ENCODE results near the gene TFR2. TPM values are rescaled to one million over a fixed set of nuclear protein-coding genes. Genes with fewer than 3 reads are reported as not detected.

Gene TFR2
- polyA plus RNA-seq, 1 experiment = 0.49 TPM

- H3K27me3 ChIP-seq (ENCODE audit: control insufficient read depth, insufficient read depth, low read length) = no peaks in the 10 kb centered on the region
- CTCF ChIA-PET = interaction anchor here (2.1 kb wide), 1 partner anchor 13 kb away, joined by 9 read pairs; no protein-coding TSS in a partner anchor
- no peak for TF ChIP-seq CTCF (IDR thresholded peaks at IDR 0.05; ENCODE audit: insufficient read depth, low read depth, low read length)
- H3K36me3 ChIP-seq (ENCODE audit: control insufficient read depth, insufficient read depth, low read length) = peaks cover 48% of the 10 kb centered on the region
- DNase-seq (ENCODE audit: low read depth) = no peak
- POLR2A ChIA-PET = no interaction called here
- H3K4me3 ChIP-seq (ENCODE audit: low read depth, low read length) = no peak overlapping the region
Measured at GRCh38 chr7:100577507-100577906, 63.8 kb downstream of the TFR2 start.

DNA sequence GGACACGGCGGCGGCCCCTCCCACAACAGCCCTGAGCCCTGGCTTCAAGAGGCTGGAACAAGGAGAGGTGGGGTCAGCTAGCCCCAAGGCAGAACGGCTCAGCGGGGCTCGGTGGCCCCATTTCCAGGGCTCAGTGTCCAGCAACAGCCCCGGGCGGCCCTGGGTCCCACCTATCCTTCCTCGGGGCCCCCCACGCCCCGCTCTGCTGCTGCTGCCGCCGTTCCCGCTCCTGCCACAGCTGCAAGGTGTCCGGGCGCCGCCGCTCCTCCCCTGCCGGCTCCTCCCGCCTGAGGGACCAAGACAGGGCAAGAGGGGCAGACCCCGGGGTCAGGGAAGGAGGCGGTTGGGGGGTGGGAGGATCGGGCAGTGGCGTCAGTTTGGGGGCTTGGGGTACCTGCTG is 64.2 kb downstream of the TFR2 start:
- no peak overlapping the region for H3K4me3 ChIP-seq (ENCODE audit: low read depth, low read length)
- no peak for DNase-seq (ENCODE audit: low read depth)
- CTCF ChIA-PET = interaction anchor here (2.1 kb wide), 1 partner anchor 13 kb away, joined by 9 read pairs; no protein-coding TSS in a partner anchor
- no peak for TF ChIP-seq CTCF (IDR thresholded peaks at IDR 0.05; ENCODE audit: insufficient read depth, low read depth, low read length)
- peaks cover 47% of the 10 kb centered on the region for H3K36me3 ChIP-seq (ENCODE audit: control insufficient read depth, insufficient read depth, low read length)
- POLR2A ChIA-PET = no interaction called here
- H3K27me3 ChIP-seq (ENCODE audit: control insufficient read depth, insufficient read depth, low read length) = no peaks in the 10 kb centered on the region

- Histone ChIP-seq H3K27me3 (ENCODE audit: control insufficient read depth, insufficient read depth, low read length) (no peaks in the 10 kb centered on the region), H3K4me3 (ENCODE audit: low read depth, low read length) (no peak overlapping the region), H3K36me3 (ENCODE audit: control insufficient read depth, insufficient read depth, low read length) (peaks cover 43% of the 10 kb centered on the region)
- CTCF ChIA-PET = no interaction called here
- DNase-seq (ENCODE audit: low read depth) = no peak
- POLR2A ChIA-PET = no interaction called here
- TF ChIP-seq CTCF (IDR thresholded peaks at IDR 0.05; ENCODE audit: insufficient read depth, low read depth, low read length) = no peak
Measured at GRCh38 chr7:100576384-100576993, 64.9 kb downstream of the TFR2 start.

DNA sequence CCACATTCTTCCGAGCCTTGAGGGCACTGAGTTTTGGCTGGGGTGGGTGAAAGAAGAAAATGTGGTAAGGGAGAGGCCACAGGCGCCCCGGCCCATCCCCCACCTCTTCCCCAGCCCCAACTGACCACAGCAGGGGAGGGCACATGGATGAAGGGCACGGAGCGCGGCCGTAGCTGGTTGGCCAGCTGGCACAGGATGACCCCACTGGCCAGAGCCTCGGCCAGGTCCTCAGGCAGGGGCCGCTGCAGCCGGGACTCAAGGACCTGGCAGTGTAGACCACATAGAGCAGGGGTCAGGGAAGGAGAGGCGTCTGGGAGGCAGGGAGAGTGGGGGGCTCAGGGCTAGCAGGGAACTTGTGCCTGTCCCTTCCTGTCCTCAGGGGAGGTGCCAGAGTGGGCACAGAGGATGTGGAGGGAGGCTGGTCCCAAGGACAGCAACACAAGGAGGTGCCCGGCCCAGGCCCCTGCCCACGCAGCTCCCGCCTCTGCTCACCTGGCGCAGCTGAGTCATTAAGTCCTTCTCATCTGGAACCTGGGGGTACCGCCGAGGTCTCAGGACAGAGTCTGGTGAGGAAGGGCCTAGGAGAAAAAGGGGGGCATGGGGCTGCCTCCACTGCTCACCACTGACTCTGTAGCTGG is 65.5 kb downstream of the TFR2 start:
- Histone ChIP-seq H3K27me3 (ENCODE audit: control insufficient read depth, insufficient read depth, low read length) (no peaks in the 10 kb centered on the region), H3K4me3 (ENCODE audit: low read depth, low read length) (no peak overlapping the region), H3K36me3 (ENCODE audit: control insufficient read depth, insufficient read depth, low read length) (peaks cover 40% of the 10 kb centered on the region)
- POLR2A ChIA-PET = no interaction called here
- DNase-seq (ENCODE audit: low read depth) = no peak
- no peak for TF ChIP-seq CTCF (IDR thresholded peaks at IDR 0.05; ENCODE audit: insufficient read depth, low read depth, low read length)
- CTCF ChIA-PET = no interaction called here

- Histone ChIP-seq H3K4me3 (ENCODE audit: low read depth, low read length) (no peak overlapping the region), H3K36me3 (ENCODE audit: control insufficient read depth, insufficient read depth, low read length) (peaks cover 36% of the 10 kb centered on the region), H3K27me3 (ENCODE audit: control insufficient read depth, insufficient read depth, low read length) (no peaks in the 10 kb centered on the region)
- no peak for DNase-seq (ENCODE audit: low read depth)
- POLR2A ChIA-PET = no interaction called here
- TF ChIP-seq CTCF (IDR thresholded peaks at IDR 0.05; ENCODE audit: insufficient read depth, low read depth, low read length) = no peak
- CTCF ChIA-PET = interaction anchor here (0.6 to 1.0 kb wide), 2 partner anchors 15 to 130 kb away, joined by 3 to 4 read pairs; no protein-coding TSS in a partner anchor
Measured at GRCh38 chr7:100575206-100575631, 66.1 kb downstream of the TFR2 start.

Data from BJ (cell line).